Hepatic stellate cell (primary cell): Measurements from ENCODE around the gene FAM107B.
"Not testable (repeated sequence)": the region's sequence is repeated elsewhere in the genome, so short reads cannot be mapped to it uniquely, and the experiment has no call there.

ENCODE experiments used
- DNase-seq: peaks from one replicate; pipeline ENCODE4 v3.0.0; 2011; ENCODE audit warnings: low spot score

FAM107B gene

GRCh38 chr10:14600065-14600464 lies 174.6 kb downstream of the FAM107B start:
- DNase-seq: no peak

GRCh38 chr10:14598809-14599764 lies 175.6 kb downstream of the FAM107B start:
- no peak for DNase-seq

GRCh38 chr10:14595526-14596182 lies 179.0 kb downstream of the FAM107B start:
- no peak for DNase-seq

- no peak for DNase-seq
These were observed 179.7 kb downstream of the FAM107B start for GRCh38 chr10:14594878-14595525.

- DNase-seq: no peak
These were observed 180.9 kb downstream of the FAM107B start for GRCh38 chr10:14593806-14594205.

- no peak for DNase-seq
These were observed 182.1 kb downstream of the FAM107B start for GRCh38 chr10:14592566-14592965.

GRCh38 chr10:14592026-14592425 lies 182.7 kb downstream of the FAM107B start:
- DNase-seq: no peak

- DNase-seq: not testable (repeated sequence)
These were observed 185.8 kb downstream of the FAM107B start for GRCh38 chr10:14588938-14589294.

GRCh38 chr10:14588084-14588937 lies 186.4 kb downstream of the FAM107B start:
- peak; percentile 82 for DNase-seq

GRCh38 chr10:14587540-14588083 lies 187.1 kb downstream of the FAM107B start:
- no peak for DNase-seq

GRCh38 chr10:14586901-14587300 lies 187.8 kb downstream of the FAM107B start:
- DNase-seq: no peak

- no peak for DNase-seq
These were observed 189.2 kb downstream of the FAM107B start for GRCh38 chr10:14585287-14586193.

GRCh38 chr10:14584661-14585060 lies 190.0 kb downstream of the FAM107B start:
- no peak for DNase-seq

GRCh38 chr10:14583967-14584366 lies 190.7 kb downstream of the FAM107B start:
- DNase-seq: no peak

GRCh38 chr10:14583252-14583651 lies 191.4 kb downstream of the FAM107B start:
- DNase-seq: no peak

- no peak for DNase-seq
These were observed 193.0 kb downstream of the FAM107B start for GRCh38 chr10:14581553-14582321.

- DNase-seq: no peak
These were observed 193.9 kb downstream of the FAM107B start for GRCh38 chr10:14580671-14581332.

GRCh38 chr10:14579405-14579804 lies 195.3 kb downstream of the FAM107B start:
- no peak for DNase-seq
